ENCODE results near the gene ADGRG1.

DNA sequence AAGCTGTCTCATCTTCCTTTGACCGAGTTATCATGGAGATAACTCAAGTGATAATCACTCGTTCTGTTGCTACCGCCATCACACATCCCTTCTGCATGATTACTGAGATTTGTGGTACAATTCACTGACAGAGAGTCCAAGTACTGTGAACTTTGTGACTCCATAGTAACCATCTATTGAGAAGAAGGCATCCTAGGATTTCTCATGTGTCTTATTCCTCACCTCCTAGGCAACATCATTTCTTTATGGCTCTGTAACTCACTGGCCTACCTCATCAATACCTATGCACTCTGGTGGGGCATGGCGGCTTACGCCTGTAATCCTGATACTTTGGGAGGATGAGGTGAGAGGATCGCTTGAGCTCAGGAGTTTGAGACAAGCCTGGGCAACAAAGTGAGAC lies 85.6 kb downstream of the ADGRG1 start:
- no peak for TF ChIP-seq POLR2A (IDR thresholded peaks at IDR 0.05; ENCODE audit: low read depth, low read length)
- TF ChIP-seq POLR2AphosphoS5 (IDR thresholded peaks at IDR 0.05; ENCODE audit: low read depth, low read length), result no peak
- no peak for TF ChIP-seq TAF1 (IDR thresholded peaks at IDR 0.05; ENCODE audit: borderline replicate concordance, low read depth, low read length)

All from GM12892 (cell line).